ENCODE measurements around the gene KLHL4. TPM values are rescaled to one million over a fixed set of nuclear protein-coding genes. Genes with fewer than 3 reads are reported as not detected.

KLHL4 gene
- total and polyA plus RNA-seq, 10 of the 15 experiments (the other 5 are each of a cell fraction or from before 2014, with no cell fraction given) = 0.03 TPM; not detected in 8

- no peaks in the 10 kb centered on the region for H3K9me3 ChIP-seq (replicated peaks; ENCODE audit: control insufficient read depth, insufficient read depth, low read length)
- TF ChIP-seq MLLT1 (IDR thresholded peaks at IDR 0.05) (no peak), TAF1 (IDR thresholded peaks at IDR 0.05; ENCODE audit: borderline replicate concordance, low read depth, low read length) (no peak), SUPT20H (IDR thresholded peaks at IDR 0.05; ENCODE audit: borderline replicate concordance, control insufficient read depth, low read depth, low read length) (no peak), RBBP5 (conservative IDR thresholded peaks at IDR 0.05) (no peak), EP300 (IDR thresholded peaks at IDR 0.05; ENCODE audit: borderline replicate concordance in 1 of 2, control insufficient read depth in 1 of 2, low read depth in 2 of 2, low read length in 2 of 2) (no peak), STAT3 (IDR thresholded peaks at IDR 0.05; ENCODE audit: low read depth, low read length) (no peak)
- TF ChIP-seq, protein P1, sequence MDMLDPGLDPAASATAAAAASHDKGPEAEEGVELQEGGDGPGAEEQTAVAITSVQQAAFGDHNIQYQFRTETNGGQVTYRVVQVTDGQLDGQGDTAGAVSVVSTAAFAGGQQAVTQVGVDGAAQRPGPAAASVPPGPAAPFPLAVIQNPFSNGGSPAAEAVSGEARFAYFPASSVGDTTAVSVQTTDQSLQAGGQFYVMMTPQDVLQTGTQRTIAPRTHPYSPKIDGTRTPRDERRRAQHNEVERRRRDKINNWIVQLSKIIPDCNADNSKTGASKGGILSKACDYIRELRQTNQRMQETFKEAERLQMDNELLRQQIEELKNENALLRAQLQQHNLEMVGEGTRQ (IDR thresholded peaks at IDR 0.05; ENCODE audit: borderline replicate concordance, low read depth, low read length) = no peak
- no peaks in the 10 kb centered on the region for H3K4me1 ChIP-seq (ENCODE audit: control insufficient read depth, insufficient read depth, low read length)
- no peak for FAIRE-seq
- RAD21 ChIA-PET (ENCODE audit: unreplicated experiment) = no interaction called here
- SMC1A ChIA-PET (ENCODE audit: uncharacterized antibody, unreplicated experiment) = interaction anchor here (0.6 kb wide), 1 partner anchor 557 kb away, joined by 3 read pairs; no protein-coding TSS in a partner anchor
- WGBS (ENCODE audit: insufficient coverage, insufficient replicate concordance, low lambda C conversion rate, missing lambda C conversion rate) = 5% methylated on average over 2 of the region's 2 CpGs
- no peak overlapping the region for H3K9ac ChIP-seq (ENCODE audit: control insufficient read depth, insufficient read depth, low read length)
- intact Hi-C loops (cut with micrococcal nuclease; ENCODE audit: unreplicated experiment) (no loop called here), in situ Hi-C loops (cut with MboI) (no loop called here)
- no TSS peak for BruUV-seq (replicated peaks)
- H3K79me2 ChIP-seq (ENCODE audit: control insufficient read depth, insufficient read depth, low read length) = no peaks in the 10 kb centered on the region
- H2AFZ ChIP-seq (ENCODE audit: control insufficient read depth, low read depth, low read length) = no peak overlapping the region
- H3K4me2 ChIP-seq (ENCODE audit: control insufficient read depth, insufficient read depth) = no peak overlapping the region
- no peak overlapping the region for H3K27ac ChIP-seq (ENCODE audit: control insufficient read depth, insufficient read depth)
- ATAC-seq = no peak
- POLR2A ChIA-PET = no interaction called here
- CTCF ChIA-PET = interaction anchor here (0.9 kb wide), 1 partner anchor 10 kb away, joined by 3 read pairs; no protein-coding TSS in a partner anchor
- no peaks in the 10 kb centered on the region for H4K20me1 ChIP-seq (ENCODE audit: control insufficient read depth, insufficient read depth)
- no peak overlapping the region for H3K4me3 ChIP-seq
- H3K27me3 ChIP-seq (replicated peaks in 1 of 2; ENCODE audit: control insufficient read depth in 2 of 2, insufficient read depth in 2 of 2, low read length in 1 of 2) = no peaks in the 10 kb centered on the region
- DNase-seq (ENCODE audit: low read depth, low spot score) = no peak
- no peaks in the 10 kb centered on the region for H3K36me3 ChIP-seq (ENCODE audit: control insufficient read depth in 2 of 2, insufficient read depth in 2 of 2, low read length in 1 of 2)
Measured at GRCh38 chrX:87489071-87489470, 28.5 kb upstream of the KLHL4 start.
